Measurements from ENCODE around the gene RELB.

RELB gene

GRCh38 chr19:44972802-44973201 lies 28.5 kb upstream of the RELB start:
- H3K9me3 ChIP-seq (ENCODE audit: insufficient read depth, low read depth, low read length): no peaks in the 10 kb centered on the region
- H3K4me3 ChIP-seq (ENCODE audit: low read length, poor library complexity, severe bottlenecking): no peak overlapping the region
- no peaks in the 10 kb centered on the region for H3K4me1 ChIP-seq (ENCODE audit: insufficient read depth, low read length, poor library complexity, severe bottlenecking)
- H3K79me2 ChIP-seq (ENCODE audit: insufficient read depth, low read length): no peaks in the 10 kb centered on the region
- no peaks in the 10 kb centered on the region for H3K9me2 ChIP-seq (replicated peaks; ENCODE audit: low read depth, low read length)
- H3K27me3 ChIP-seq (ENCODE audit: insufficient read depth, low read length, poor library complexity, severe bottlenecking): no peaks in the 10 kb centered on the region
- H3K9ac ChIP-seq (ENCODE audit: low read depth, low read length, poor library complexity, severe bottlenecking): no peak overlapping the region
- no peaks in the 10 kb centered on the region for H4K20me1 ChIP-seq (ENCODE audit: insufficient read depth, low read length, poor library complexity, severe bottlenecking)
- no peak for TF ChIP-seq EZH2phosphoT487 (IDR thresholded peaks at IDR 0.05; ENCODE audit: borderline replicate concordance)
- TF ChIP-seq, protein P1, sequence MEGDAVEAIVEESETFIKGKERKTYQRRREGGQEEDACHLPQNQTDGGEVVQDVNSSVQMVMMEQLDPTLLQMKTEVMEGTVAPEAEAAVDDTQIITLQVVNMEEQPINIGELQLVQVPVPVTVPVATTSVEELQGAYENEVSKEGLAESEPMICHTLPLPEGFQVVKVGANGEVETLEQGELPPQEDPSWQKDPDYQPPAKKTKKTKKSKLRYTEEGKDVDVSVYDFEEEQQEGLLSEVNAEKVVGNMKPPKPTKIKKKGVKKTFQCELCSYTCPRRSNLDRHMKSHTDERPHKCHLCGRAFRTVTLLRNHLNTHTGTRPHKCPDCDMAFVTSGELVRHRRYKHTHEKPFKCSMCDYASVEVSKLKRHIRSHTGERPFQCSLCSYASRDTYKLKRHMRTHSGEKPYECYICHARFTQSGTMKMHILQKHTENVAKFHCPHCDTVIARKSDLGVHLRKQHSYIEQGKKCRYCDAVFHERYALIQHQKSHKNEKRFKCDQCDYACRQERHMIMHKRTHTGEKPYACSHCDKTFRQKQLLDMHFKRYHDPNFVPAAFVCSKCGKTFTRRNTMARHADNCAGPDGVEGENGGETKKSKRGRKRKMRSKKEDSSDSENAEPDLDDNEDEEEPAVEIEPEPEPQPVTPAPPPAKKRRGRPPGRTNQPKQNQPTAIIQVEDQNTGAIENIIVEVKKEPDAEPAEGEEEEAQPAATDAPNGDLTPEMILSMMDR (conservative IDR thresholded peaks at IDR 0.05; ENCODE audit: low read length): no peak
- H3F3A ChIP-seq (ENCODE audit: low read depth): no peaks in the 10 kb centered on the region
- no peak overlapping the region for H3K4me2 ChIP-seq (ENCODE audit: low read depth, low read length, poor library complexity, severe bottlenecking)
- no peak overlapping the region for H2AFZ ChIP-seq (ENCODE audit: low read length)
- H3K36me3 ChIP-seq (ENCODE audit: insufficient read depth, low read length): peaks cover 47% of the 10 kb centered on the region; the same call in 1 of the 2 replicates

GRCh38 chr19:44973982-44974735 lies 27.1 kb upstream of the RELB start:
- no peaks in the 10 kb centered on the region for H3K9me2 ChIP-seq (replicated peaks; ENCODE audit: low read depth, low read length)
- TF ChIP-seq EZH2phosphoT487 (IDR thresholded peaks at IDR 0.05; ENCODE audit: borderline replicate concordance): no peak
- TF ChIP-seq, protein P1 (conservative IDR thresholded peaks at IDR 0.05; ENCODE audit: low read length): no peak
- H2AFZ ChIP-seq (ENCODE audit: low read length): no peak overlapping the region
- H3K9ac ChIP-seq (ENCODE audit: low read depth, low read length, poor library complexity, severe bottlenecking): no peak overlapping the region
- H3K4me1 ChIP-seq (ENCODE audit: insufficient read depth, low read length, poor library complexity, severe bottlenecking): no peaks in the 10 kb centered on the region
- H3F3A ChIP-seq (ENCODE audit: low read depth): no peaks in the 10 kb centered on the region
- H3K79me2 ChIP-seq (ENCODE audit: insufficient read depth, low read length): no peaks in the 10 kb centered on the region
- no peaks in the 10 kb centered on the region for H3K9me3 ChIP-seq (ENCODE audit: insufficient read depth, low read depth, low read length)
- no peak overlapping the region for H3K4me2 ChIP-seq (ENCODE audit: low read depth, low read length, poor library complexity, severe bottlenecking)
- no peaks in the 10 kb centered on the region for H4K20me1 ChIP-seq (ENCODE audit: insufficient read depth, low read length, poor library complexity, severe bottlenecking)
- H3K36me3 ChIP-seq (ENCODE audit: insufficient read depth, low read length): peaks cover 52% of the 10 kb centered on the region; the same call in 1 of the 2 replicates
- H3K4me3 ChIP-seq (ENCODE audit: low read length, poor library complexity, severe bottlenecking): no peak overlapping the region
- H3K27me3 ChIP-seq (ENCODE audit: insufficient read depth, low read length, poor library complexity, severe bottlenecking): no peaks in the 10 kb centered on the region

GRCh38 chr19:44974857-44975256 lies 26.4 kb upstream of the RELB start:
- no peaks in the 10 kb centered on the region for H3K79me2 ChIP-seq (ENCODE audit: insufficient read depth, low read length)
- H3K4me1 ChIP-seq (ENCODE audit: insufficient read depth, low read length, poor library complexity, severe bottlenecking): no peaks in the 10 kb centered on the region
- H3K9ac ChIP-seq (ENCODE audit: low read depth, low read length, poor library complexity, severe bottlenecking): no peak overlapping the region
- no peaks in the 10 kb centered on the region for H3K27me3 ChIP-seq (ENCODE audit: insufficient read depth, low read length, poor library complexity, severe bottlenecking)
- H3K4me2 ChIP-seq (ENCODE audit: low read depth, low read length, poor library complexity, severe bottlenecking): no peak overlapping the region
- no peak overlapping the region for H3K4me3 ChIP-seq (ENCODE audit: low read length, poor library complexity, severe bottlenecking)
- no peaks in the 10 kb centered on the region for H3F3A ChIP-seq (ENCODE audit: low read depth)
- H2AFZ ChIP-seq (ENCODE audit: low read length): no peak overlapping the region
- H3K36me3 ChIP-seq (ENCODE audit: insufficient read depth, low read length): peaks cover 59% of the 10 kb centered on the region; the same call in 1 of the 2 replicates
- no peaks in the 10 kb centered on the region for H4K20me1 ChIP-seq (ENCODE audit: insufficient read depth, low read length, poor library complexity, severe bottlenecking)
- H3K9me3 ChIP-seq (ENCODE audit: insufficient read depth, low read depth, low read length): no peaks in the 10 kb centered on the region
- H3K9me2 ChIP-seq (replicated peaks; ENCODE audit: low read depth, low read length): no peaks in the 10 kb centered on the region
- TF ChIP-seq, protein P1 (conservative IDR thresholded peaks at IDR 0.05; ENCODE audit: low read length): no peak
- no peak for TF ChIP-seq EZH2phosphoT487 (IDR thresholded peaks at IDR 0.05; ENCODE audit: borderline replicate concordance)

All from Loucy (cell line).